Immature natural killer cell (primary cell): ENCODE data around the gene OR2A2. TPM values are rescaled to one million over a fixed set of nuclear protein-coding genes. Genes with fewer than 3 reads are reported as not detected.
A peak's percentile ranks its signal among the peaks of the same experiment; 100 is the strongest.
"Not testable (repeated sequence)": the region's sequence is repeated elsewhere in the genome, so short reads cannot be mapped to it uniquely, and the experiment has no call there.

Source experiments
- DNase-seq, 3 donors: peaks; one replicate each; pipeline ENCODE4 v3.0.0; 2022; ENCODE audit warnings: mixed read lengths in 1 of 3
- H3K27ac Mint-ChIP-seq, 6 donors: one replicate each; pipeline ENCODE4 v1.8.0; 2020; ENCODE audit warnings: mixed read lengths in 6 of 6, mild to moderate bottlenecking in 5 of 6, inconsistent platforms in 4 of 6, moderate library complexity in 3 of 6
- H3K27me3 Mint-ChIP-seq, 3 donors: one replicate each; pipeline ENCODE4 v1.8.0; 2020 to 2021; ENCODE audit warnings: low read depth in 3 of 3, mild to moderate bottlenecking in 3 of 3, mixed read lengths in 3 of 3, moderate library complexity in 3 of 3, inconsistent platforms in 1 of 3
- H3K36me3 Mint-ChIP-seq, 3 donors: one replicate each; pipeline ENCODE4 v1.8.0; 2020; ENCODE audit warnings: mixed read lengths in 3 of 3, inconsistent platforms in 2 of 3, mild to moderate bottlenecking in 2 of 3
- H3K4me1 Mint-ChIP-seq, 2 donors: one replicate each; pipeline ENCODE4 v1.8.0; 2020; ENCODE audit warnings: inconsistent platforms in 2 of 2, mild to moderate bottlenecking in 2 of 2, mixed read lengths in 2 of 2, moderate library complexity in 1 of 2
- H3K4me3 Mint-ChIP-seq, 5 donors: one replicate each; pipeline ENCODE4 v1.8.0; 2020; ENCODE audit warnings: mild to moderate bottlenecking in 5 of 5, mixed read lengths in 5 of 5, inconsistent platforms in 3 of 5, moderate library complexity in 3 of 5
- H3K9me3 Mint-ChIP-seq, 6 donors: one replicate each; pipeline ENCODE4 v1.8.0; 2020; ENCODE audit warnings: mild to moderate bottlenecking in 6 of 6, mixed read lengths in 6 of 6, inconsistent platforms in 4 of 6, moderate library complexity in 3 of 6
- polyA plus RNA-seq, 3 donors: library from polyadenylated mRNA; unstranded; fragments of 300-500 nt; fragmentation: Illumina TruSeq; gene quantifications; one replicate each; pipeline ENCODE4 v1.2.3, GENCODE V29; 2021

The OR2A2 gene
- polyA plus RNA-seq, 3 donors from 2014 or later = not detected

GRCh38 chr7:144113651-144114050 is 4.3 kb downstream of the OR2A2 start:
- Mint-ChIP-seq H3K27ac (no peak overlapping the region), H3K9me3 (no peaks in the 10 kb centered on the region)

GRCh38 chr7:144118341-144118740 is 9.0 kb downstream of the OR2A2 start:
- DNase-seq = no peak
- Mint-ChIP-seq H3K4me1 (no peaks in the 10 kb centered on the region), H3K27me3 (peaks cover 0 to 1% (median 0%) of the 10 kb centered on the region in 3 donors), H3K36me3 (no peaks in the 10 kb centered on the region), H3K27ac (no peak overlapping the region), H3K4me3 (no peak overlapping the region), H3K9me3 (no peaks in the 10 kb centered on the region)

More at GRCh38 chr7:144113651-144114050, 4.3 kb downstream of the OR2A2 start:
- no peaks in the 10 kb centered on the region for H3K36me3 Mint-ChIP-seq
- H3K4me3 Mint-ChIP-seq = no peak overlapping the region
- H3K27me3 Mint-ChIP-seq = peaks cover 0 to 4% (median 3%) of the 10 kb centered on the region in 3 donors
- no peaks in the 10 kb centered on the region for H3K4me1 Mint-ChIP-seq
- no peak for DNase-seq

GRCh38 chr7:144122876-144123275 is 13.5 kb downstream of the OR2A2 start, which contains the start of gene OR2A14:
OR2A14 (plus strand) TSS chr7:144123176; CDS start chr7:144129113, 5,937 bp downstream.
- Mint-ChIP-seq H3K4me3 (no peak within 1 kb of the TSS), H3K36me3 (no peaks in the 10 kb centered on the region), H3K27ac (no peak within 1 kb of the TSS), H3K4me1 (no peaks in the 10 kb centered on the region), H3K9me3 (no peaks in the 10 kb centered on the region), H3K27me3 (peaks cover 0 to 7% (median 0%) of the 10 kb centered on the region in 3 donors)
- DNase-seq = no peak

GRCh38 chr7:144127714-144128334 is 18.4 kb downstream of the OR2A2 start:
- no peak overlapping the region for H3K4me3 Mint-ChIP-seq
- H3K4me1 Mint-ChIP-seq = no peaks in the 10 kb centered on the region
- peaks cover 0 to 9% (median 0%) of the 10 kb centered on the region in 3 donors for H3K27me3 Mint-ChIP-seq
- no peaks in the 10 kb centered on the region for H3K36me3 Mint-ChIP-seq
- no peaks in the 10 kb centered on the region for H3K9me3 Mint-ChIP-seq
- DNase-seq = peak; percentile 47 to 61 (median 54)
- no peak overlapping the region for H3K27ac Mint-ChIP-seq

- DNase-seq, H3K27me3 Mint-ChIP-seq, H3K27ac Mint-ChIP-seq, H3K9me3 Mint-ChIP-seq, H3K4me3 Mint-ChIP-seq, H3K36me3 Mint-ChIP-seq, H3K4me1 Mint-ChIP-seq: not testable (repeated sequence)
Observed at GRCh38 chr7:144129601-144130000, 20.2 kb downstream of the OR2A2 start.

GRCh38 chr7:144130730-144131129 is 21.3 kb downstream of the OR2A2 start:
- no peak for DNase-seq
- Mint-ChIP-seq H3K4me1 (no peaks in the 10 kb centered on the region), H3K27ac (no peak overlapping the region), H3K4me3 (no peak overlapping the region), H3K27me3 (peaks cover 0 to 8% (median 0%) of the 10 kb centered on the region in 3 donors), H3K36me3 (no peaks in the 10 kb centered on the region), H3K9me3 (no peaks in the 10 kb centered on the region)

- H3K4me1 Mint-ChIP-seq = no peaks in the 10 kb centered on the region
- no peak overlapping the region for H3K27ac Mint-ChIP-seq
- no peaks in the 10 kb centered on the region for H3K36me3 Mint-ChIP-seq
- H3K27me3 Mint-ChIP-seq = peaks cover 0 to 4% (median 0%) of the 10 kb centered on the region in 3 donors
- no peak for DNase-seq
- H3K4me3 Mint-ChIP-seq = no peak overlapping the region
- H3K9me3 Mint-ChIP-seq = no peaks in the 10 kb centered on the region
Observed at GRCh38 chr7:144132262-144132661, 22.9 kb downstream of the OR2A2 start.

GRCh38 chr7:144133307-144133706 is 23.9 kb downstream of the OR2A2 start:
- no peak for DNase-seq
- H3K27ac Mint-ChIP-seq = no peak overlapping the region
- H3K27me3 Mint-ChIP-seq = peaks cover 0 to 4% (median 0%) of the 10 kb centered on the region in 3 donors
- H3K36me3 Mint-ChIP-seq = no peaks in the 10 kb centered on the region
- no peaks in the 10 kb centered on the region for H3K9me3 Mint-ChIP-seq
- no peaks in the 10 kb centered on the region for H3K4me1 Mint-ChIP-seq
- no peak overlapping the region for H3K4me3 Mint-ChIP-seq

- no peak for DNase-seq
- no peak overlapping the region for H3K27ac Mint-ChIP-seq
- H3K4me1 Mint-ChIP-seq = no peaks in the 10 kb centered on the region
- peaks cover 0 to 3% (median 0%) of the 10 kb centered on the region in 3 donors for H3K27me3 Mint-ChIP-seq
- H3K4me3 Mint-ChIP-seq = no peak overlapping the region
- H3K36me3 Mint-ChIP-seq = no peaks in the 10 kb centered on the region
- no peaks in the 10 kb centered on the region for H3K9me3 Mint-ChIP-seq
Observed at GRCh38 chr7:144134116-144134515, 24.7 kb downstream of the OR2A2 start.

GRCh38 chr7:144137501-144137900 is 28.1 kb downstream of the OR2A2 start:
- Mint-ChIP-seq H3K4me1 (no peaks in the 10 kb centered on the region), H3K9me3 (no peaks in the 10 kb centered on the region), H3K27ac (no peak overlapping the region), H3K4me3 (no peak overlapping the region), H3K36me3 (no peaks in the 10 kb centered on the region), H3K27me3 (peaks cover 0 to 4% (median 3%) of the 10 kb centered on the region in 3 donors)
- no peak for DNase-seq

- Mint-ChIP-seq H3K9me3 (peaks cover 0 to 3% (median 0%) of the 10 kb centered on the region in 6 donors), H3K27ac (no peak overlapping the region), H3K36me3 (no peaks in the 10 kb centered on the region), H3K4me1 (no peaks in the 10 kb centered on the region), H3K4me3 (no peak overlapping the region), H3K27me3 (peaks cover 0 to 7% (median 3%) of the 10 kb centered on the region in 3 donors)
- DNase-seq = no peak
Observed at GRCh38 chr7:144142187-144142586, 32.8 kb downstream of the OR2A2 start.

GRCh38 chr7:144144426-144144825 is 35.0 kb downstream of the OR2A2 start:
- Mint-ChIP-seq H3K27ac (no peak overlapping the region), H3K27me3 (peaks cover 0 to 8% (median 3%) of the 10 kb centered on the region in 3 donors), H3K9me3 (peaks cover 8 to 19% (median 12%) of the 10 kb centered on the region in 6 donors), H3K36me3 (peaks cover 4 to 5% (median 5%) of the 10 kb centered on the region in 3 donors), H3K4me3 (no peak overlapping the region), H3K4me1 (no peaks in the 10 kb centered on the region)
- no peak for DNase-seq

- no peak for DNase-seq
- no peaks in the 10 kb centered on the region for H3K4me1 Mint-ChIP-seq
- peaks cover 4 to 6% (median 5%) of the 10 kb centered on the region in 3 donors for H3K36me3 Mint-ChIP-seq
- H3K4me3 Mint-ChIP-seq = no peak overlapping the region
- no peak overlapping the region for H3K27ac Mint-ChIP-seq
- H3K27me3 Mint-ChIP-seq = peaks cover 0 to 10% (median 0%) of the 10 kb centered on the region in 3 donors
- H3K9me3 Mint-ChIP-seq = peaks cover 15 to 30% (median 23%) of the 10 kb centered on the region in 6 donors
Observed at GRCh38 chr7:144148224-144148827, 38.9 kb downstream of the OR2A2 start.

GRCh38 chr7:144158861-144159260 is 49.5 kb downstream of the OR2A2 start:
- no peak for DNase-seq
- Mint-ChIP-seq H3K9me3 (peaks cover 0 to 4% (median 0%) of the 10 kb centered on the region in 6 donors), H3K4me3 (no peak overlapping the region), H3K27me3 (peaks cover 0 to 4% (median 0%) of the 10 kb centered on the region in 3 donors), H3K27ac (no peak overlapping the region), H3K36me3 (no peaks in the 10 kb centered on the region), H3K4me1 (no peaks in the 10 kb centered on the region)
